ENCODE data around the gene GALM. TPM values are rescaled to one million over a fixed set of nuclear protein-coding genes. Genes with fewer than 3 reads are reported as not detected.
"Not testable (repeated sequence)": the region's sequence is repeated elsewhere in the genome, so short reads cannot be mapped to it uniquely, and the experiment has no call there.

Gene GALM
- total and polyA plus RNA-seq, 10 donors: 5.2 to 22.7 (median 7.6) TPM

DNA sequence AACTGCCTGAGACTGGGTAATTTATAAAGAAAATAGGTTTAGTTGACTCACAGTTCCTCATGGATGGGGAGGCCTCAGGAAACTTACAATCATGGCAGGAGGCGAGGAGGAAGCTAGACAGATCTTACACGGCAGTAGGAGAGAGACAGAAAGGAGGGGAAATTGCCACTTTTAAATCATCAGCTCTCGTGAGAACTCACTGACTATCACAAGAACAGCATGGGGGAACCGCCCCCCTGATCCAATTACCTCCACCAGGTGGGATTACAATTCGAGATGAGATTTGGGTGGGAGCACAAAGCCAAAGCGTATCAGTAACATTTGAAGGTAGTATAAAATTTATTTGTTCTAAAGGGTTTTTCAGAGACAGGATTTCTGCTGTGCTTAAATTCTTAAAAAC is 5.4 kb downstream of the GALM start:
- Histone ChIP-seq H3K27me3 (replicated peaks in 1 of 7) (no peaks in the 10 kb centered on the region), H3K4me3 (no peak overlapping the region), H3K36me3 (peaks cover 0 to 8% (median 6%) of the 10 kb centered on the region in 6 donors), H3K27ac (no peak overlapping the region), H3K9me3 (no peaks in the 10 kb centered on the region), H3K4me1 (peaks cover 7 to 44% (median 21%) of the 10 kb centered on the region in 6 donors)
- intact Hi-C loops (cut with DNase I; ENCODE audit: low total_unique reads): no loop called here
- TF ChIP-seq POLR2AphosphoS5 (IDR thresholded peaks at IDR 0.05) (no peak), POLR2A (IDR thresholded peaks at IDR 0.05) (no peak)
- TF ChIP-seq, protein P1, sequence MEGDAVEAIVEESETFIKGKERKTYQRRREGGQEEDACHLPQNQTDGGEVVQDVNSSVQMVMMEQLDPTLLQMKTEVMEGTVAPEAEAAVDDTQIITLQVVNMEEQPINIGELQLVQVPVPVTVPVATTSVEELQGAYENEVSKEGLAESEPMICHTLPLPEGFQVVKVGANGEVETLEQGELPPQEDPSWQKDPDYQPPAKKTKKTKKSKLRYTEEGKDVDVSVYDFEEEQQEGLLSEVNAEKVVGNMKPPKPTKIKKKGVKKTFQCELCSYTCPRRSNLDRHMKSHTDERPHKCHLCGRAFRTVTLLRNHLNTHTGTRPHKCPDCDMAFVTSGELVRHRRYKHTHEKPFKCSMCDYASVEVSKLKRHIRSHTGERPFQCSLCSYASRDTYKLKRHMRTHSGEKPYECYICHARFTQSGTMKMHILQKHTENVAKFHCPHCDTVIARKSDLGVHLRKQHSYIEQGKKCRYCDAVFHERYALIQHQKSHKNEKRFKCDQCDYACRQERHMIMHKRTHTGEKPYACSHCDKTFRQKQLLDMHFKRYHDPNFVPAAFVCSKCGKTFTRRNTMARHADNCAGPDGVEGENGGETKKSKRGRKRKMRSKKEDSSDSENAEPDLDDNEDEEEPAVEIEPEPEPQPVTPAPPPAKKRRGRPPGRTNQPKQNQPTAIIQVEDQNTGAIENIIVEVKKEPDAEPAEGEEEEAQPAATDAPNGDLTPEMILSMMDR (IDR thresholded peaks at IDR 0.05 in 8 of 11, conservative IDR thresholded peaks at IDR 0.05 in 3 of 11): no peak
- 67 to 80% (median 75%) methylated on average over 6 of the region's 6 CpGs for WGBS, 5 donors
- DNase-seq: no peak

DNA sequence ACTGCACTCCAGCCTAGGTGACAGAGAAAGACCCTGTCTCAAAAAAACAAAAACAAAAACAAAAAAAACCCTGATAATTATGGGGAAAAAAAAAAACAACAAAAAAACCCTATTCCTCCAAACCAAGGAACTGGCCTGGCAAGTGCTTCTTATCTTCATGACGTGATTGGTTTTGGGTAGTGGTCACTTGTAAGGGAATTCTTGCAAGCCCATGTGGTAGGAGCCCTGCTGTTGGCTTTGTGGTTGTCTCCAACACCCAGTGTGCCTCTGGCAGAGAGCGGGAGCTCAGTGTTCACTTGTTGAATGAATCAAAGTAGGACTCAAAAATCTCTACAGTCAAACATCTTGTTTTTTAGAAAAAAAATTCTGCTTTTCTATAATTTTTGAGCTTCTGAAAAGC is 6.0 kb downstream of the GALM start:
- H3K27ac ChIP-seq: no peak overlapping the region
- intact Hi-C loops (cut with DNase I; ENCODE audit: low total_unique reads): no loop called here

DNA sequence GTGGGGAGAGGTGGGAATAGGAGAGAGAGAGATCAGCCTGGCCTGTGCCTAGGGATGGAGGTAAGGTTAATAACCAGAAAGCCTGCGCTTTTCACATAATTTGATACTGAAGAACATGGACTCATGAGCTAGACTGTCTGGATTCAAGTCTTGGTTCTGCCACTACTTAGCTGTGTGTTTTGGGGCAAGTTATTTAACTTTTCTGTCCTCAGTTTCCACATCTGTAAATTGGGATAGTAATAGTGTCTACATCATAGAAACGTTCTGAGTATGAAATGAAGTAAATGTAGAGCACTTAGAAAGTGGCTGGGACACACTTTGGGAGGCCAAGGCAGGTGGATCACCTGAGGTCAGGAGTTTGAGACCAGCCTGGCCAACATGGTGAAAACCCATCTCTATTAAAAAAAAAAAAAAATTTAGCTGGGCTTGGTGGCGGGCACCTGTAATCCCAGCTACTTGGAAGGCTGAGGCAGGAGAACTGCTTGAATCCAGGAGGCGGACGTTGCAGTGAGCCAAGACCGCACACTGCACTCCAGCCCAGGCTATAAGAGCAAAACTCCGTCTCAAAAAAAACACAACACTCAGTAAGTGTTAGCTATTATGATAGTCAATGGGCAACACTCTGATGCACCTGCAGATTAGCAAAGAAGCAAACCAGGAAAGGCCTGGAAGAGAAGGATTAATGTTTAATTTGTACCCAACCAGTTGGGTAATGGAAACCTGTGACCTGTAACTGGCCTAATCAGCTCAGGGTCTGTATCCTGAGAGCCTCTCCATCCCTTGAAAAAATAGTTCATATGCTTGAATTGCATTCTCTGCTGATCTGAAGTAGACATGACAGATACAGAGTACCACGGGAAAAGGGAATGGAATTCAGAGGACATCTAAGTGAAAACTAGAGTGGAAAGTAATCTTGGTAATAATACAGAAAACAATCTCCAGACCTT is 6.8 kb downstream of the GALM start:
- peaks cover 0 to 39% (median 16%) of the 10 kb centered on the region in 6 donors for H3K4me1 ChIP-seq
- TF ChIP-seq, protein P1 (IDR thresholded peaks at IDR 0.05 in 8 of 11, conservative IDR thresholded peaks at IDR 0.05 in 3 of 11): no peak
- TF ChIP-seq POLR2A (IDR thresholded peaks at IDR 0.05) (no peak), POLR2AphosphoS5 (IDR thresholded peaks at IDR 0.05) (no peak)
- H3K27ac ChIP-seq: no peak overlapping the region
- H3K4me3 ChIP-seq: no peak overlapping the region
- 86 to 97% (median 93%) methylated on average over 8 of the region's 8 CpGs for WGBS, 5 donors
- DNase-seq: no peak
- no peaks in the 10 kb centered on the region for H3K27me3 ChIP-seq (replicated peaks in 1 of 7)
- peaks cover 0 to 22% (median 19%) of the 10 kb centered on the region in 6 donors for H3K36me3 ChIP-seq
- no peaks in the 10 kb centered on the region for H3K9me3 ChIP-seq
- intact Hi-C loops (cut with DNase I; ENCODE audit: low total_unique reads): no loop called here

More for the DNA sequence above, 6.0 kb downstream of the GALM start:
- Histone ChIP-seq H3K4me3 (no peak overlapping the region), H3K4me1 (peaks cover 2 to 39% (median 16%) of the 10 kb centered on the region in 6 donors), H3K27me3 (replicated peaks in 1 of 7) (no peaks in the 10 kb centered on the region), H3K9me3 (no peaks in the 10 kb centered on the region), H3K36me3 (peaks cover 0 to 14% (median 12%) of the 10 kb centered on the region in 6 donors)
- TF ChIP-seq POLR2AphosphoS5 (IDR thresholded peaks at IDR 0.05) (no peak), POLR2A (IDR thresholded peaks at IDR 0.05) (no peak)
- TF ChIP-seq, protein P1 (IDR thresholded peaks at IDR 0.05 in 8 of 11, conservative IDR thresholded peaks at IDR 0.05 in 3 of 11): no peak
- WGBS, 5 donors: 84 to 93% (median 86%) methylated on average over 2 of the region's 2 CpGs
- no peak for DNase-seq

DNA sequence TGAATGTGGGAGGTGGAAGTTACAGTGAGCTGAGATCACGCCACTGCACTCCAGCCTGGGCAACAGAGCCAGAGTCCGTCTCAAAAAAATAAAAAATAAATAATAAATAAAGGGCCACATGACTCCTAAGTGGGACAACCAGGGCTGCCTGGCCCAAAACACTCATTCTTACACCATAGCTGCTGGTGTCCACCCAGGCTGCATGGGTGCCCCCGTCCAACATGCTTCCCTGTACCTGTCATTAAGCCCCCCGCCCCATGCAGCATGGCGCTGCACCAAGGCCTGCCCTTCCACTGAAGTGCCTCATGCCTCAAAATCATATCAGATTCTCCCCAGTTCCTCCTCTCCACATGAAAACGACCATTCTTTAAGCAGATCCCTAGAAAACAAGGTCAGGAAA is 10.8 kb downstream of the GALM start:
- no peaks in the 10 kb centered on the region for H3K27me3 ChIP-seq (replicated peaks in 1 of 7)
- no peak for DNase-seq
- TF ChIP-seq POLR2A (IDR thresholded peaks at IDR 0.05) (no peak), POLR2AphosphoS5 (IDR thresholded peaks at IDR 0.05) (no peak)
- TF ChIP-seq, protein P1 (IDR thresholded peaks at IDR 0.05 in 8 of 11, conservative IDR thresholded peaks at IDR 0.05 in 3 of 11): no peak
- H3K4me1 ChIP-seq: peaks cover 0 to 14% (median 8%) of the 10 kb centered on the region in 6 donors
- peaks cover 0 to 61% (median 30%) of the 10 kb centered on the region in 6 donors for H3K36me3 ChIP-seq
- 85 to 95% (median 89%) methylated on average over 6 of the region's 6 CpGs for WGBS, 5 donors
- intact Hi-C loops (cut with DNase I; ENCODE audit: low total_unique reads): no loop called here
- H3K9me3 ChIP-seq: no peaks in the 10 kb centered on the region
- H3K27ac ChIP-seq: no peak overlapping the region
- H3K4me3 ChIP-seq: no peak overlapping the region

DNA sequence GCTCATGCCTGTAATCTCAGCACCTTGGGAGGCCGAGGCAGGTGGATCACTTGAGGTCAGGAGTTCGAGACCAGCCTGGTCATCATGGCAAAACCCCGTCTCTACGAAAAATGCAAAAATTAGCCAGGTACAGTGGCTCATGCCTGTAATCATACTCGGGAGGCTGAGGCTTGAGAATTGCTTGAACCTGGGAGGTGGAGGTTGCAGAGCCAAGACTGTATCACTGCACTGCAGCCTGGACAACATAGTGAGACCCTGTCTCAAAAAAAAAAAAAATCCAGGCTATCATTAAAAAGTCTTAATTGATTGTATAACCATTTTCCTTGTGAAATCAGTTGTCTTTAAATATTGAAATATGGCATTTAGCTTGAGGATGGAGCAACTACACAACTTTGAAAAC is 15.0 kb downstream of the GALM start:
- H3K9me3 ChIP-seq; intact Hi-C loops (cut with DNase I; ENCODE audit: low total_unique reads); DNase-seq; H3K4me3 ChIP-seq; H3K27ac ChIP-seq; H3K27me3 ChIP-seq (replicated peaks in 1 of 7): not testable (repeated sequence)
- Histone ChIP-seq H3K4me1 (peaks cover 0 to 18% (median 10%) of the 10 kb centered on the region in 6 donors), H3K36me3 (peaks cover 0 to 100% (median 34%) of the 10 kb centered on the region in 6 donors)
- WGBS, 5 donors: 91 to 100% (median 96%) methylated on average over 5 of the region's 5 CpGs

Measured in spleen (tissue), 11 donors.